ENCODE measurements around the gene SPOCD1.

DNA sequence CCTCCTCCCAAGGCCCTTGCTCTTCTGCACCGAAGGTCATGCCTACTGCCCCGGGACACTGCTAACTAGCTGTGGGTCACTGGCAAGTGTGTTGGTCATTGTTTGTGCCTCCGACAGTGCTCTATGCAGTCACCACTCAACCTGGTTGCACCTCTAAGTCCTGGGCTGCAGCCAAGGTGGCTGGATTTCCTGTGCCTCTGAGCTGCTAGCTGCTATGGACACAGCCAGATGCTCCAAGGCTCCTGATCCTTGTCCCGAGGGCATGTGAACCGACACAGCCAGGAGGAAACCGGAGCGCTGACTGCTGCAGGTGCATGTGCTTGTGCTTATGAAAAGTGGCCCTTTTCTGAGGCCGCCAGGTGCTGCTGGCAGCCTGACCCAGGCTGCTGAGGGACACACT is 14.7 kb upstream of the SPOCD1 start:
- TF ChIP-seq, protein P1, sequence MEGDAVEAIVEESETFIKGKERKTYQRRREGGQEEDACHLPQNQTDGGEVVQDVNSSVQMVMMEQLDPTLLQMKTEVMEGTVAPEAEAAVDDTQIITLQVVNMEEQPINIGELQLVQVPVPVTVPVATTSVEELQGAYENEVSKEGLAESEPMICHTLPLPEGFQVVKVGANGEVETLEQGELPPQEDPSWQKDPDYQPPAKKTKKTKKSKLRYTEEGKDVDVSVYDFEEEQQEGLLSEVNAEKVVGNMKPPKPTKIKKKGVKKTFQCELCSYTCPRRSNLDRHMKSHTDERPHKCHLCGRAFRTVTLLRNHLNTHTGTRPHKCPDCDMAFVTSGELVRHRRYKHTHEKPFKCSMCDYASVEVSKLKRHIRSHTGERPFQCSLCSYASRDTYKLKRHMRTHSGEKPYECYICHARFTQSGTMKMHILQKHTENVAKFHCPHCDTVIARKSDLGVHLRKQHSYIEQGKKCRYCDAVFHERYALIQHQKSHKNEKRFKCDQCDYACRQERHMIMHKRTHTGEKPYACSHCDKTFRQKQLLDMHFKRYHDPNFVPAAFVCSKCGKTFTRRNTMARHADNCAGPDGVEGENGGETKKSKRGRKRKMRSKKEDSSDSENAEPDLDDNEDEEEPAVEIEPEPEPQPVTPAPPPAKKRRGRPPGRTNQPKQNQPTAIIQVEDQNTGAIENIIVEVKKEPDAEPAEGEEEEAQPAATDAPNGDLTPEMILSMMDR (IDR thresholded peaks at IDR 0.05; ENCODE audit: insufficient read depth, low read length): no peak
- TF ChIP-seq POLR2AphosphoS5 (IDR thresholded peaks at IDR 0.05; ENCODE audit: low read depth): no peak

All from HL-60 (cell line).